Chondrocyte (in vitro differentiated cells): ENCODE measurements around the gene SLC44A1. TPM values are rescaled to one million over a fixed set of nuclear protein-coding genes. Genes with fewer than 3 reads are reported as not detected.

ENCODE experiments used
- DNase-seq: peaks from one replicate; pipeline ENCODE4 v3.0.0; 2021; ENCODE audit warnings: mixed read lengths, low spot score
- H3K27ac Mint-ChIP-seq: one replicate; pipeline ENCODE4 v1.8.0; 2021; ENCODE audit warnings: mild to moderate bottlenecking, moderate library complexity, mixed read lengths; ENCODE audit not compliant: unreplicated experiment
- H3K27me3 Mint-ChIP-seq: 2 replicates; pipeline ENCODE4 v1.8.0; 2021; ENCODE audit warnings: low read depth, mixed read lengths
- H3K36me3 Mint-ChIP-seq: 2 replicates; pipeline ENCODE4 v1.8.0; 2021; ENCODE audit warnings: low read depth, mixed read lengths
- H3K4me1 Mint-ChIP-seq: 2 replicates; pipeline ENCODE4 v1.8.0; 2021; ENCODE audit warnings: low read depth, mild to moderate bottlenecking, mixed read lengths
- H3K4me3 Mint-ChIP-seq: one replicate; pipeline ENCODE4 v1.8.0; 2021; ENCODE audit warnings: mild to moderate bottlenecking, moderate library complexity, mixed read lengths; ENCODE audit not compliant: unreplicated experiment
- H3K9me3 Mint-ChIP-seq: 2 replicates; pipeline ENCODE4 v1.8.0; 2021; ENCODE audit warnings: low read depth, mixed read lengths
- CTCF ChIP-seq: fragments of 200-600 bp; sonication (generic); IDR thresholded peaks from 2 replicates; pipeline ENCODE4 v1.5.0; 2021; ENCODE audit warnings: antibody characterized with exemption, mild to moderate bottlenecking, moderate library complexity
- total RNA-seq: library from RNA; stranded (reverse); gene quantifications from 3 replicates; pipeline ENCODE4 v1.2.1, GENCODE V29; 2021

The SLC44A1 gene
- total RNA-seq, 1 donor from 2014 or later: 17.1 TPM

GRCh38 chr9:105393576-105394344 lies 149.3 kb downstream of the SLC44A1 start:
- no peak for TF ChIP-seq CTCF
- Mint-ChIP-seq H3K4me1 (no peaks in the 10 kb centered on the region), H3K27ac (no peak overlapping the region), H3K36me3 (no peaks in the 10 kb centered on the region), H3K9me3 (no peaks in the 10 kb centered on the region), H3K27me3 (no peaks in the 10 kb centered on the region), H3K4me3 (no peak overlapping the region)
- no peak for DNase-seq

GRCh38 chr9:105396441-105396840 lies 152.0 kb downstream of the SLC44A1 start:
- no peak for DNase-seq
- Mint-ChIP-seq H3K9me3 (no peaks in the 10 kb centered on the region), H3K27ac (no peak overlapping the region), H3K36me3 (no peaks in the 10 kb centered on the region), H3K4me3 (no peak overlapping the region), H3K27me3 (no peaks in the 10 kb centered on the region), H3K4me1 (no peaks in the 10 kb centered on the region)
- TF ChIP-seq CTCF: no peak

GRCh38 chr9:105396901-105397300 lies 152.4 kb downstream of the SLC44A1 start:
- Mint-ChIP-seq H3K4me1 (no peaks in the 10 kb centered on the region), H3K9me3 (no peaks in the 10 kb centered on the region), H3K4me3 (no peak overlapping the region), H3K36me3 (no peaks in the 10 kb centered on the region), H3K27ac (no peak overlapping the region), H3K27me3 (no peaks in the 10 kb centered on the region)
- TF ChIP-seq CTCF: no peak
- no peak for DNase-seq

GRCh38 chr9:105399117-105399516 lies 154.7 kb downstream of the SLC44A1 start:
- Mint-ChIP-seq H3K36me3 (no peaks in the 10 kb centered on the region), H3K4me3 (no peak overlapping the region), H3K9me3 (no peaks in the 10 kb centered on the region), H3K27me3 (no peaks in the 10 kb centered on the region), H3K4me1 (no peaks in the 10 kb centered on the region), H3K27ac (no peak overlapping the region)
- TF ChIP-seq CTCF: no peak
- DNase-seq: no peak

- DNase-seq: no peak
- no peaks in the 10 kb centered on the region for H3K4me1 Mint-ChIP-seq
- no peak overlapping the region for H3K4me3 Mint-ChIP-seq
- H3K27ac Mint-ChIP-seq: no peak overlapping the region
- TF ChIP-seq CTCF: peak; percentile 68
- H3K9me3 Mint-ChIP-seq: peaks cover 3% of the 10 kb centered on the region
- H3K36me3 Mint-ChIP-seq: no peaks in the 10 kb centered on the region
- H3K27me3 Mint-ChIP-seq: no peaks in the 10 kb centered on the region
These were observed 157.2 kb downstream of the SLC44A1 start for GRCh38 chr9:105401651-105402050.
